ENCODE results near the gene PAX8.

DNA sequence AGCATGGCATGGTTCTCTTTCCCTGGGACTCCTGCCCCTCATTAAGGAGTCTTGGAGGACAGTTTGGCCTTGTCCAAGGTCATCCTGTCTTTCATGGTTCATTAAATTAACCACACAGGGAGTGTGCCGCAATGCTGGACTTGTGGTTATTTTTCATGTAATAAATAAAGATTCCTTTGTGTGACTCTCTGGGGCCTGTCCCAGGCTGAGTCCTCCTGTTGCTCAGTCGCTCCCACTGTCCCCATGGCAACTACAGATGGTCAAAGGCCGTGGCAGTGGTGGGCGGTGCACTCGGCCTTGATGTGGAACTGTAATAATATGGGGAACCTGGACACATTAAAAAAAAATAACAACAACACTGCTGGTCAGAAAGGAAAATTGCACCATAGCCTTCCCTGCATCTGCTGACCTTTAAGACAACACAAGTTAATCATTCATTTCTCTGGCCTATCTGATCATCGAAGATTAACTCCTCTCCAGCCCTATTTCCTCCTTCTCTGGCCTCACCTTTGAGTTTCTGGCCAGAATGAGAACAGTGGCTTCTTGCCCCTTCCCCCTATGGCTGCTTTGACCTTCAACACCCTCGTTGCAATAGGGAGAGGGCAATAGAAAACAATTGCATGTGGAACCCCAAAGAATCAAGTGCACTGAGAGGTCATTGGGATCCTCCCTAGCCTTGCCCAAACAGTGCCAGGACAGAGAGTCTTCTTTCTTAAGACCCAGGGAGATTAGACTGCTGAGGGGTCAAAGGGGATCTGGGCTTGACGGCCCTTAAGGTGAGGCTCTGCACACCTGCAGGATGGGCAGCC, 60.2 kb downstream of the PAX8 start:
- TF ChIP-seq, protein P1, sequence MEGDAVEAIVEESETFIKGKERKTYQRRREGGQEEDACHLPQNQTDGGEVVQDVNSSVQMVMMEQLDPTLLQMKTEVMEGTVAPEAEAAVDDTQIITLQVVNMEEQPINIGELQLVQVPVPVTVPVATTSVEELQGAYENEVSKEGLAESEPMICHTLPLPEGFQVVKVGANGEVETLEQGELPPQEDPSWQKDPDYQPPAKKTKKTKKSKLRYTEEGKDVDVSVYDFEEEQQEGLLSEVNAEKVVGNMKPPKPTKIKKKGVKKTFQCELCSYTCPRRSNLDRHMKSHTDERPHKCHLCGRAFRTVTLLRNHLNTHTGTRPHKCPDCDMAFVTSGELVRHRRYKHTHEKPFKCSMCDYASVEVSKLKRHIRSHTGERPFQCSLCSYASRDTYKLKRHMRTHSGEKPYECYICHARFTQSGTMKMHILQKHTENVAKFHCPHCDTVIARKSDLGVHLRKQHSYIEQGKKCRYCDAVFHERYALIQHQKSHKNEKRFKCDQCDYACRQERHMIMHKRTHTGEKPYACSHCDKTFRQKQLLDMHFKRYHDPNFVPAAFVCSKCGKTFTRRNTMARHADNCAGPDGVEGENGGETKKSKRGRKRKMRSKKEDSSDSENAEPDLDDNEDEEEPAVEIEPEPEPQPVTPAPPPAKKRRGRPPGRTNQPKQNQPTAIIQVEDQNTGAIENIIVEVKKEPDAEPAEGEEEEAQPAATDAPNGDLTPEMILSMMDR (IDR thresholded peaks at IDR 0.05; ENCODE audit: poor library complexity): no peak
- no peak for TF ChIP-seq EZH2 (IDR thresholded peaks at IDR 0.05; ENCODE audit: borderline replicate concordance)

Data from hepatocyte (in vitro differentiated cells).